Amniotic stem cell (primary cell): Measurements from ENCODE around the gene ZNF804A.

Experiments
- DNase-seq: peaks from one replicate; lab custom pipeline; 2025; lab: John Stamatoyannopoulos, UW

ZNF804A gene

GRCh38 chr2:184598316-184599053 is at the start of gene ZNF804A:
Gene ZNF804A, plus strand, starts transcription at chr2:184598529. Its CDS starts 431 bp downstream, at chr2:184598960.
- DNase-seq = peak; percentile 43

GRCh38 chr2:184549153-184549552 is 49.2 kb upstream of the ZNF804A start:
- DNase-seq = no peak

GRCh38 chr2:184551626-184552025 is 46.7 kb upstream of the ZNF804A start:
- DNase-seq = no peak

GRCh38 chr2:184554736-184555135 is 43.6 kb upstream of the ZNF804A start:
- no peak for DNase-seq

GRCh38 chr2:184555352-184555751 is 43.0 kb upstream of the ZNF804A start:
- DNase-seq = no peak

GRCh38 chr2:184556639-184557038 is 41.7 kb upstream of the ZNF804A start:
- no peak for DNase-seq

- DNase-seq = no peak
These were observed 39.4 kb upstream of the ZNF804A start for GRCh38 chr2:184558713-184559464.

GRCh38 chr2:184560603-184561002 is 37.7 kb upstream of the ZNF804A start:
- DNase-seq = no peak

GRCh38 chr2:184562532-184562931 is 35.8 kb upstream of the ZNF804A start:
- DNase-seq = peak; percentile 4

GRCh38 chr2:184564092-184564491 is 34.2 kb upstream of the ZNF804A start:
- no peak for DNase-seq

- no peak for DNase-seq
These were observed 31.6 kb upstream of the ZNF804A start for GRCh38 chr2:184566716-184567115.

- DNase-seq = no peak
These were observed 21.3 kb upstream of the ZNF804A start for GRCh38 chr2:184577056-184577455.

- DNase-seq = no peak
These were observed 20.6 kb upstream of the ZNF804A start for GRCh38 chr2:184577743-184578142.

- no peak for DNase-seq
These were observed 19.1 kb upstream of the ZNF804A start for GRCh38 chr2:184579226-184579625.

- no peak for DNase-seq
These were observed 16.9 kb upstream of the ZNF804A start for GRCh38 chr2:184581391-184581790.

- no peak for DNase-seq
These were observed 9.1 kb upstream of the ZNF804A start for GRCh38 chr2:184589261-184589660.

GRCh38 chr2:184596819-184597411 is 1.4 kb upstream of the ZNF804A start:
- DNase-seq = peak; percentile 35

GRCh38 chr2:184597571-184597991 is 748 bp upstream of the ZNF804A start:
- no peak for DNase-seq

GRCh38 chr2:184598002-184598315 is 370 bp upstream of the ZNF804A start:
- DNase-seq = no peak

- DNase-seq = no peak
These were observed 934 bp downstream of the ZNF804A start for GRCh38 chr2:184599054-184599871.

- no peak for DNase-seq
These were observed 1.5 kb downstream of the ZNF804A start for GRCh38 chr2:184599872-184600222.

- DNase-seq = no peak
These were observed 4.4 kb downstream of the ZNF804A start for GRCh38 chr2:184602734-184603133.
